Activated CD4-positive, alpha-beta memory T cell treated with anti-CD3 and anti-CD28 coated beads, Interleukin-2, amount 10 ng/mL, durations not matched to agents 7 days and 5 days (primary cell): Measurements from ENCODE around the gene PDE2A. TPM values are rescaled to one million over a fixed set of nuclear protein-coding genes. Genes with fewer than 3 reads are reported as not detected.
A peak's percentile ranks its signal among the peaks of the same experiment; 100 is the strongest.

Experiments
- CTCF ChIA-PET: fragments of 350-600 bp; sonication (Branson Sonifier 250); formaldehyde crosslinking; loops from one replicate; lab custom pipeline; 2021; ENCODE audit warnings: antibody characterized with exemption, inconsistent platforms; lab: Charles Lee
- POLR2A ChIA-PET: fragments of 350-600 bp; sonication (Branson Sonifier 250); formaldehyde crosslinking; loops from one replicate; lab custom pipeline; 2021; ENCODE audit warnings: antibody characterized with exemption; lab: Charles Lee
- DNase-seq: peaks from one replicate; pipeline ENCODE4 v3.0.0-alpha.2; 2020
- H3K27ac Mint-ChIP-seq: one replicate; pipeline ENCODE4 v1.8.0; 2021; ENCODE audit warnings: mild to moderate bottlenecking, mixed read lengths
- H3K27me3 Mint-ChIP-seq: one replicate; pipeline ENCODE4 v1.8.0; 2021; ENCODE audit warnings: mixed read lengths
- H3K36me3 Mint-ChIP-seq: one replicate; pipeline ENCODE4 v1.8.0; 2021; ENCODE audit warnings: low read depth, mixed read lengths
- H3K4me1 Mint-ChIP-seq: one replicate; pipeline ENCODE4 v1.8.0; 2021; ENCODE audit warnings: mixed read lengths
- H3K4me3 Mint-ChIP-seq: one replicate; pipeline ENCODE4 v1.8.0; 2021; ENCODE audit warnings: mild to moderate bottlenecking, mixed read lengths
- H3K9me3 Mint-ChIP-seq: one replicate; pipeline ENCODE4 v1.8.0; 2021; ENCODE audit warnings: mixed read lengths
- total RNA-seq, 2 experiments: library from RNA; stranded (reverse); gene quantifications; one replicate each; pipeline ENCODE4 v1.2.3, GENCODE V29; 2021

PDE2A gene
- total RNA-seq, 2 experiments from 2014 or later, result 0.93 to 1.8 TPM

GRCh38 chr11:72703267-72704008, 29.2 kb upstream of the PDE2A start:
- H3K4me1 Mint-ChIP-seq, result no peaks in the 10 kb centered on the region
- no peak for DNase-seq
- H3K9me3 Mint-ChIP-seq, result no peaks in the 10 kb centered on the region
- H3K4me3 Mint-ChIP-seq, result no peak overlapping the region
- H3K27ac Mint-ChIP-seq, result no peak overlapping the region
- ChIA-PET POLR2A (interaction anchor here (1.0 to 1.9 kb wide), 2 partner anchors 18 to 86 kb away, joined by 3 to 6 read pairs; no protein-coding TSS in a partner anchor), CTCF (interaction anchor here (1.1 to 1.5 kb wide), 3 partner anchors 19 to 91 kb away, joined by 3 to 4 read pairs (median 4); partner anchors contain the start of gene STARD10)
- peaks cover 67% of the 10 kb centered on the region for H3K36me3 Mint-ChIP-seq
- H3K27me3 Mint-ChIP-seq, result no peaks in the 10 kb centered on the region

GRCh38 chr11:72702577-72703241, 28.5 kb upstream of the PDE2A start:
- Mint-ChIP-seq H3K4me3 (no peak overlapping the region), H3K36me3 (peaks cover 67% of the 10 kb centered on the region), H3K9me3 (no peaks in the 10 kb centered on the region), H3K27me3 (no peaks in the 10 kb centered on the region), H3K27ac (peak overlapping the region; percentile 40), H3K4me1 (no peaks in the 10 kb centered on the region)
- DNase-seq, result no peak
- POLR2A ChIA-PET, result interaction anchor here (1.9 kb wide), 1 partner anchor 18 kb away, joined by 6 read pairs; no protein-coding TSS in a partner anchor
- CTCF ChIA-PET, result no interaction called here

- DNase-seq, result no peak
- Mint-ChIP-seq H3K9me3 (no peaks in the 10 kb centered on the region), H3K27ac (no peak overlapping the region), H3K4me1 (no peaks in the 10 kb centered on the region), H3K4me3 (no peak overlapping the region), H3K27me3 (no peaks in the 10 kb centered on the region), H3K36me3 (peaks cover 63% of the 10 kb centered on the region)
- POLR2A ChIA-PET, result interaction anchor here (1.9 kb wide), 1 partner anchor 19 kb away, joined by 6 read pairs; no protein-coding TSS in a partner anchor
- CTCF ChIA-PET, result no interaction called here
Measured at GRCh38 chr11:72702096-72702495, 27.9 kb upstream of the PDE2A start.

- ChIA-PET CTCF (no interaction called here), POLR2A (interaction anchor here (1.9 kb wide), 1 partner anchor 19 kb away, joined by 6 read pairs; no protein-coding TSS in a partner anchor)
- Mint-ChIP-seq H3K4me1 (no peaks in the 10 kb centered on the region), H3K9me3 (no peaks in the 10 kb centered on the region), H3K4me3 (no peak overlapping the region), H3K27ac (no peak overlapping the region), H3K27me3 (no peaks in the 10 kb centered on the region), H3K36me3 (peaks cover 60% of the 10 kb centered on the region)
- DNase-seq, result no peak
Measured at GRCh38 chr11:72701466-72701865, 27.2 kb upstream of the PDE2A start.

- POLR2A ChIA-PET, result interaction anchor here (0.9 kb wide), 1 partner anchor 16 kb away, joined by 3 read pairs; no protein-coding TSS in a partner anchor
- H3K27me3 Mint-ChIP-seq, result no peaks in the 10 kb centered on the region
- CTCF ChIA-PET, result interaction anchor here (1.7 kb wide), 1 partner anchor 25 kb away, joined by 4 read pairs; no protein-coding TSS in a partner anchor
Measured at GRCh38 chr11:72700146-72700545, 25.9 kb upstream of the PDE2A start.

GRCh38 chr11:72697814-72698213, 23.6 kb upstream of the PDE2A start:
- Mint-ChIP-seq H3K9me3 (no peaks in the 10 kb centered on the region), H3K4me1 (peaks cover 2% of the 10 kb centered on the region), H3K4me3 (no peak overlapping the region), H3K27me3 (no peaks in the 10 kb centered on the region), H3K27ac (no peak overlapping the region), H3K36me3 (peaks cover 62% of the 10 kb centered on the region)
- DNase-seq, result no peak
- POLR2A ChIA-PET, result no interaction called here
- CTCF ChIA-PET, result no interaction called here

More at GRCh38 chr11:72700146-72700545, 25.9 kb upstream of the PDE2A start:
- Mint-ChIP-seq H3K4me1 (no peaks in the 10 kb centered on the region), H3K9me3 (no peaks in the 10 kb centered on the region), H3K36me3 (peaks cover 57% of the 10 kb centered on the region), H3K27ac (no peak overlapping the region), H3K4me3 (no peak overlapping the region)
- DNase-seq, result no peak

GRCh38 chr11:72696866-72697700, 22.9 kb upstream of the PDE2A start:
- H3K4me3 Mint-ChIP-seq, result no peak overlapping the region
- H3K27me3 Mint-ChIP-seq, result no peaks in the 10 kb centered on the region
- H3K27ac Mint-ChIP-seq, result no peak overlapping the region
- H3K36me3 Mint-ChIP-seq, result peaks cover 68% of the 10 kb centered on the region
- peaks cover 2% of the 10 kb centered on the region for H3K4me1 Mint-ChIP-seq
- ChIA-PET CTCF (no interaction called here), POLR2A (no interaction called here)
- H3K9me3 Mint-ChIP-seq, result no peaks in the 10 kb centered on the region
- DNase-seq, result no peak

- ChIA-PET POLR2A (no interaction called here), CTCF (no interaction called here)
- Mint-ChIP-seq H3K4me1 (peaks cover 5% of the 10 kb centered on the region), H3K27me3 (no peaks in the 10 kb centered on the region), H3K9me3 (no peaks in the 10 kb centered on the region), H3K36me3 (peaks cover 67% of the 10 kb centered on the region), H3K27ac (no peak overlapping the region), H3K4me3 (no peak overlapping the region)
- no peak for DNase-seq
Measured at GRCh38 chr11:72695354-72695753, 21.1 kb upstream of the PDE2A start.

- CTCF ChIA-PET, result no interaction called here
- Mint-ChIP-seq H3K9me3 (no peaks in the 10 kb centered on the region), H3K27ac (no peak overlapping the region)
Measured at GRCh38 chr11:72693271-72693968, 19.2 kb upstream of the PDE2A start.

GRCh38 chr11:72692498-72693237, 18.4 kb upstream of the PDE2A start:
- H3K4me1 Mint-ChIP-seq, result peaks cover 20% of the 10 kb centered on the region
- H3K36me3 Mint-ChIP-seq, result peaks cover 63% of the 10 kb centered on the region
- POLR2A ChIA-PET, result no interaction called here
- CTCF ChIA-PET, result no interaction called here
- no peak for DNase-seq
- H3K27me3 Mint-ChIP-seq, result no peaks in the 10 kb centered on the region
- H3K27ac Mint-ChIP-seq, result no peak overlapping the region
- H3K9me3 Mint-ChIP-seq, result no peaks in the 10 kb centered on the region
- H3K4me3 Mint-ChIP-seq, result no peak overlapping the region

More at GRCh38 chr11:72693271-72693968, 19.2 kb upstream of the PDE2A start:
- peaks cover 63% of the 10 kb centered on the region for H3K36me3 Mint-ChIP-seq
- no peaks in the 10 kb centered on the region for H3K27me3 Mint-ChIP-seq
- peaks cover 13% of the 10 kb centered on the region for H3K4me1 Mint-ChIP-seq
- no peak for DNase-seq
- H3K4me3 Mint-ChIP-seq, result no peak overlapping the region
- POLR2A ChIA-PET, result no interaction called here

- peaks cover 67% of the 10 kb centered on the region for H3K36me3 Mint-ChIP-seq
- ChIA-PET CTCF (interaction anchor here (1.6 kb wide), 1 partner anchor 8 kb away, joined by 3 read pairs; no protein-coding TSS in a partner anchor), POLR2A (no interaction called here)
- H3K4me3 Mint-ChIP-seq, result no peak overlapping the region
- no peak for DNase-seq
- peaks cover 45% of the 10 kb centered on the region for H3K4me1 Mint-ChIP-seq
- H3K27me3 Mint-ChIP-seq, result no peaks in the 10 kb centered on the region
- H3K9me3 Mint-ChIP-seq, result no peaks in the 10 kb centered on the region
- H3K27ac Mint-ChIP-seq, result no peak overlapping the region
Measured at GRCh38 chr11:72690166-72690565, 15.9 kb upstream of the PDE2A start.

- POLR2A ChIA-PET, result no interaction called here
- Mint-ChIP-seq H3K9me3 (no peaks in the 10 kb centered on the region), H3K4me1 (peaks cover 50% of the 10 kb centered on the region), H3K27ac (no peak overlapping the region), H3K36me3 (peaks cover 61% of the 10 kb centered on the region), H3K27me3 (no peaks in the 10 kb centered on the region), H3K4me3 (no peak overlapping the region)
- DNase-seq, result no peak
- CTCF ChIA-PET, result no interaction called here
Measured at GRCh38 chr11:72688929-72689328, 14.7 kb upstream of the PDE2A start.
